GM12801 (cell line): ENCODE results near the gene THUMPD1.

Experiments
- CTCF ChIP-seq: IDR thresholded peaks from one replicate; pipeline ENCODE4 v1.5.1; 2011; ENCODE audit warnings: control low read depth; ENCODE audit not compliant: insufficient read length; ENCODE audit errors: extremely low read depth

THUMPD1 gene

GRCh38 chr16:20734056-20734455 lies 7.6 kb downstream of the THUMPD1 start:
- no peak for TF ChIP-seq CTCF

GRCh38 chr16:20729141-20729540 lies 12.5 kb downstream of the THUMPD1 start:
- no peak for TF ChIP-seq CTCF

GRCh38 chr16:20727181-20727580 lies 14.4 kb downstream of the THUMPD1 start:
- no peak for TF ChIP-seq CTCF

- TF ChIP-seq CTCF: no peak
Measured at GRCh38 chr16:20726661-20727060, 15.0 kb downstream of the THUMPD1 start.

- no peak for TF ChIP-seq CTCF
Measured at GRCh38 chr16:20720251-20720650, 21.4 kb downstream of the THUMPD1 start.

GRCh38 chr16:20711277-20711911 lies 30.2 kb downstream of the THUMPD1 start:
- no peak for TF ChIP-seq CTCF

- no peak for TF ChIP-seq CTCF
Measured at GRCh38 chr16:20707461-20707860, 34.2 kb downstream of the THUMPD1 start.

GRCh38 chr16:20704281-20704680 lies 37.3 kb downstream of the THUMPD1 start:
- no peak for TF ChIP-seq CTCF
